GM12878 (cell line): ENCODE measurements around the gene HOMER2. TPM values are rescaled to one million over a fixed set of nuclear protein-coding genes. Genes with fewer than 3 reads are reported as not detected.

Experiments
- BACH1 ChIP-seq: fragments of 450-650 bp; IDR thresholded peaks from 2 replicates; pipeline ENCODE4 v1.6.1; 2017; ENCODE audit warnings: mild to moderate bottlenecking, borderline replicate concordance
- BHLHE40 ChIP-seq, 2 experiments: fragments of 450-650 bp in 1 of 2; IDR thresholded peaks; 2 replicates each; pipeline ENCODE4 v1.6.1; 2011 to 2017; ENCODE audit warnings: low read depth in 2 of 2, borderline replicate concordance in 1 of 2, improper control_type of control experiment in 1 of 2, low read length in 1 of 2, mild to moderate bottlenecking in 1 of 2
- CEBPB ChIP-seq, 2 experiments: fragments of 150-350 bp in 1 of 2; IDR thresholded peaks; 2 replicates each; pipeline ENCODE4 v1.6.1; 2012 to 2014; ENCODE audit warnings: low read depth in 2 of 2, low read length in 2 of 2, borderline replicate concordance in 1 of 2, inconsistent platforms in 1 of 2
- CREB1 ChIP-seq: IDR thresholded peaks from 2 replicates; pipeline ENCODE4 v1.6.1; 2012; ENCODE audit warnings: low read depth, mild to moderate bottlenecking, inconsistent platforms
- EP300 ChIP-seq, 2 experiments: fragments of 150-350 bp in 1 of 2; IDR thresholded peaks; 2 replicates each; pipeline ENCODE4 v1.6.1; 2011 to 2012; ENCODE audit warnings: low read depth in 2 of 2, low read length in 2 of 2, borderline replicate concordance in 1 of 2, improper control_type of control experiment in 1 of 2, inconsistent platforms in 1 of 2; ENCODE audit not compliant: control insufficient read depth in 1 of 2
- ETV6 ChIP-seq, 2 experiments: fragments of 450-650 bp in 1 of 2; IDR thresholded peaks in 1 of 2; conservative IDR thresholded peaks in 1 of 2; 2 replicates each; pipeline ENCODE4 v1.6.1; 2014; ENCODE audit warnings: antibody characterized with exemption in 1 of 2, borderline replicate concordance in 1 of 2, low read depth in 1 of 2, mild to moderate bottlenecking in 1 of 2, moderate library complexity in 1 of 2
- FOS ChIP-seq: IDR thresholded peaks from 3 replicates; pipeline ENCODE4 v1.6.1; 2011; ENCODE audit warnings: borderline replicate concordance; ENCODE audit not compliant: insufficient read length; ENCODE audit errors: extremely low read depth
- IKZF1 ChIP-seq: fragments of 450-650 bp; conservative IDR thresholded peaks from 2 replicates; pipeline ENCODE4 v1.6.1; 2017; ENCODE audit warnings: antibody characterized with exemption, mild to moderate bottlenecking
- IKZF2 ChIP-seq, 2 experiments: fragments of 450-650 bp; IDR thresholded peaks; 2 replicates each; pipeline ENCODE4 v1.6.1; 2017; ENCODE audit warnings: mild to moderate bottlenecking in 2 of 2, moderate library complexity in 2 of 2
- IRF3 ChIP-seq: fragments of 450-650 bp; IDR thresholded peaks from 2 replicates; pipeline ENCODE4 v1.6.1; 2014; ENCODE audit warnings: mild to moderate bottlenecking
- JUND ChIP-seq: IDR thresholded peaks from 2 replicates; pipeline ENCODE4 v1.6.1; 2012; ENCODE audit warnings: low read depth, mild to moderate bottlenecking, low read length, improper control_type of control experiment, moderate library complexity
- NFXL1 ChIP-seq: fragments of 450-650 bp; IDR thresholded peaks from 2 replicates; pipeline ENCODE4 v1.6.1; 2017; ENCODE audit warnings: antibody characterized with exemption, mild to moderate bottlenecking, borderline replicate concordance
- NR2F1 ChIP-seq: fragments of 450-650 bp; conservative IDR thresholded peaks from 2 replicates; pipeline ENCODE4 v1.6.1; 2017; ENCODE audit warnings: mild to moderate bottlenecking
- RCOR1 ChIP-seq: conservative IDR thresholded peaks from 2 replicates; pipeline ENCODE4 v1.6.1; 2012; ENCODE audit warnings: low read depth, low read length, improper control_type of control experiment
- RFX5 ChIP-seq: IDR thresholded peaks from 2 replicates; pipeline ENCODE4 v1.6.1; 2011; ENCODE audit warnings: low read depth, low read length, improper control_type of control experiment
- RUNX3 ChIP-seq: IDR thresholded peaks from 2 replicates; pipeline ENCODE4 v1.6.1; 2012; ENCODE audit warnings: low read length, inconsistent platforms
- SIX5 ChIP-seq: IDR thresholded peaks from 2 replicates; pipeline ENCODE4 v1.6.1; 2011; ENCODE audit warnings: mild to moderate bottlenecking, low read depth, low read length, moderate library complexity; ENCODE audit not compliant: severe bottlenecking
- SREBF2 ChIP-seq: IDR thresholded peaks from 2 replicates; pipeline ENCODE4 v1.6.1; 2012; ENCODE audit warnings: mild to moderate bottlenecking, low read length
- TCF7 ChIP-seq: IDR thresholded peaks from 2 replicates; pipeline ENCODE4 v1.6.1; 2014; ENCODE audit warnings: antibody characterized with exemption, borderline replicate concordance
- YBX1 ChIP-seq: fragments of 450-650 bp; IDR thresholded peaks from 2 replicates; pipeline ENCODE4 v1.6.1; 2016; ENCODE audit warnings: antibody characterized with exemption
- YY1 ChIP-seq: IDR thresholded peaks from 2 replicates; pipeline ENCODE4 v1.6.1; 2011; ENCODE audit warnings: low read depth, mild to moderate bottlenecking, low read length
- ZNF217 ChIP-seq: fragments of 450-650 bp; IDR thresholded peaks from 2 replicates; pipeline ENCODE4 v1.6.1; 2017; ENCODE audit warnings: antibody characterized with exemption, mild to moderate bottlenecking
- ZNF274 ChIP-seq: IDR thresholded peaks from one replicate; pipeline ENCODE4 v1.8.0; 2011; ENCODE audit not compliant: insufficient read length, insufficient read depth
- ZZZ3 ChIP-seq: IDR thresholded peaks from 2 replicates; pipeline ENCODE4 v1.6.1; 2011; ENCODE audit warnings: low read depth; ENCODE audit not compliant: control insufficient read depth, insufficient read length
- polyA plus RNA-seq, 11 experiments: library from polyadenylated mRNA; depleted of rRNA in 4 of 11; unstranded in 6 of 11; stranded (reverse) in 5 of 11; fragments of >200 nt; fragmentation: Nextera tagmentation in 4 of 11; fragmentation: Illumina TruSeq in 1 of 11; extraction: Ambion mirVana in 4 of 11; extraction: Trizol in 1 of 11; gene quantifications; 1 replicate in 1 of 11; 2 replicates in 10 of 11; pipeline versions ENCODE4 v1.2.1 to v1.2.3, GENCODE V29; 2011 to 2016; ENCODE audit warnings: inconsistent platforms in 2 of 11, missing spikeins in 2 of 11, low read depth in 1 of 11
- total RNA-seq, 4 experiments: library from RNA; depleted of rRNA in 3 of 4; stranded (reverse); fragments of >200 nt in 3 of 4; fragmentation: Illumina TruSeq in 1 of 4; extraction: Trizol in 1 of 4; gene quantifications; 2 replicates each; pipeline versions ENCODE4 v1.2.1 to v1.2.3, GENCODE V29; 2013 to 2021
- TF ChIP-seq, protein P1 (sequence below): IDR thresholded peaks from 2 replicates; pipeline ENCODE4 v1.6.1; 2011; ENCODE audit warnings: mild to moderate bottlenecking, low read depth, low read length, moderate library complexity; ENCODE audit not compliant: insufficient replicate concordance
- TF ChIP-seq, protein P2 (sequence below): fragments of 450-650 bp; formaldehyde crosslinking; IDR thresholded peaks from 2 replicates; pipeline ENCODE4 v1.4.0; 2022; ENCODE audit warnings: mild to moderate bottlenecking, moderate library complexity

The HOMER2 gene
- total and polyA plus RNA-seq, 10 of the 15 experiments (the other 5 are each of a cell fraction or from before 2014, with no cell fraction given): 0.60 to 5.0 (median 1.8) TPM

DNA sequence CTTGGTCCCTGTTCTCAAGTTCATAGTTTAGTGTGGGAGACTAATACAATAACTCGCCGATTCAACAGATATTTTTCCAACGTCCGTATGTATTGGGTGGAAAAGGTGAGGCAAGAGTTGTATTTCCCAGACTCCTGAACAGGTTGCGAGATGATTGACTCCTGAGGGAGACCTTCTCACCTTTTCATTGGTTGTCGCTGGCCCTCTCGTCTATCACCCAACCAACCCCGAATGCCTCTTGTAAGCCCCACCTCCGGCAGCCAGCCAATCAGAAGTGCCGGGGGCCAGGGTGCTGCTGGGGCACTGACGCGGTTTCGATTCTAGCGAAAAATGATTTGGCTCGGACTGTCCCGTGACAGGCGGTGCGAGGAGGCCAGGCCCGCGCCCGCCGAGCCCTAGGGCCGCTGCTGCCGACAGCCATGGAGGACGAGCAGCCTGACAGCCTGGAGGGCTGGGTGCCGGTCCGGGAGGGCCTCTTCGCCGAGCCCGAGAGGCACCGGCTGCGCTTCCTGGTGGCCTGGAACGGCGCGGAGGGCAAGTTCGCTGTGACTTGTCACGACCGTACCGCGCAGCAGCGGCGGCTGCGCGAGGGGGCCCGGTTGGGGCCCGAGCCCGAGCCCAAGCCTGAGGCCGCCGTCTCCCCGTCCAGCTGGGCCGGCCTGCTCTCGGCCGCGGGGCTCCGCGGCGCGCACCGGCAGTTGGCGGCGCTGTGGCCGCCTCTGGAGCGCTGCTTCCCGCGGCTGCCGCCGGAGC lies 143.0 kb downstream of the HOMER2 start, which contains the start of gene WHAMM (continued):
- TF ChIP-seq CEBPB (IDR thresholded peaks at IDR 0.05; ENCODE audit: borderline replicate concordance in 1 of 2, low read depth in 2 of 2, low read length in 2 of 2) (no peak), NFXL1 (no peak), IKZF2 (IDR thresholded peaks at IDR 0.05) (peak in 1 of 2 experiments; percentile 35; a peak in 1 of 4 replicates), SIX5 (no peak), SREBF2 (no peak), IKZF1 (peak; percentile 72), BACH1 (peak; percentile 42; the same call in 1 of the 2 replicates), ZZZ3 (no peak), TCF7 (no peak), JUND (no peak), RCOR1 (no peak), YBX1 (no peak), BHLHE40 (IDR thresholded peaks at IDR 0.05; ENCODE audit: borderline replicate concordance in 1 of 2, low read depth in 2 of 2, low read length in 1 of 2) (peak; percentile 82 to 94), IRF3 (peak; percentile 94), NR2F1 (peak; percentile 52; the same call in 1 of the 2 replicates), EP300 (IDR thresholded peaks at IDR 0.05; ENCODE audit: borderline replicate concordance in 1 of 2, control insufficient read depth in 1 of 2, low read depth in 2 of 2, low read length in 2 of 2) (0 out of 4 replicates have a peak, but pooled peaks of 1 of the 2 experiments have one; percentile 14), RFX5 (peak; percentile 85), CREB1 (peak; percentile 71; the same call in 1 of the 2 replicates), ETV6 (conservative IDR thresholded peaks at IDR 0.05 in 1 of 2, IDR thresholded peaks at IDR 0.05 in 1 of 2; ENCODE audit: borderline replicate concordance in 1 of 2, low read depth in 1 of 2) (no peak), YY1 (peak; percentile 69), ZNF217 (no peak), ZNF274 (no peak), RUNX3 (0 out of 2 replicates have a peak, but pooled peaks have one; percentile 7), FOS (peak; percentile 89)
- TF ChIP-seq, protein P1, sequence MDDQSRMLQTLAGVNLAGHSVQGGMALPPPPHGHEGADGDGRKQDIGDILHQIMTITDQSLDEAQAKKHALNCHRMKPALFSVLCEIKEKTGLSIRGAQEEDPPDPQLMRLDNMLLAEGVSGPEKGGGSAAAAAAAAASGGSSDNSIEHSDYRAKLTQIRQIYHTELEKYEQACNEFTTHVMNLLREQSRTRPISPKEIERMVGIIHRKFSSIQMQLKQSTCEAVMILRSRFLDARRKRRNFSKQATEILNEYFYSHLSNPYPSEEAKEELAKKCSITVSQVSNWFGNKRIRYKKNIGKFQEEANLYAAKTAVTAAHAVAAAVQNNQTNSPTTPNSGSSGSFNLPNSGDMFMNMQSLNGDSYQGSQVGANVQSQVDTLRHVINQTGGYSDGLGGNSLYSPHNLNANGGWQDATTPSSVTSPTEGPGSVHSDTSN: peak; percentile 95
- TF ChIP-seq, protein P2, sequence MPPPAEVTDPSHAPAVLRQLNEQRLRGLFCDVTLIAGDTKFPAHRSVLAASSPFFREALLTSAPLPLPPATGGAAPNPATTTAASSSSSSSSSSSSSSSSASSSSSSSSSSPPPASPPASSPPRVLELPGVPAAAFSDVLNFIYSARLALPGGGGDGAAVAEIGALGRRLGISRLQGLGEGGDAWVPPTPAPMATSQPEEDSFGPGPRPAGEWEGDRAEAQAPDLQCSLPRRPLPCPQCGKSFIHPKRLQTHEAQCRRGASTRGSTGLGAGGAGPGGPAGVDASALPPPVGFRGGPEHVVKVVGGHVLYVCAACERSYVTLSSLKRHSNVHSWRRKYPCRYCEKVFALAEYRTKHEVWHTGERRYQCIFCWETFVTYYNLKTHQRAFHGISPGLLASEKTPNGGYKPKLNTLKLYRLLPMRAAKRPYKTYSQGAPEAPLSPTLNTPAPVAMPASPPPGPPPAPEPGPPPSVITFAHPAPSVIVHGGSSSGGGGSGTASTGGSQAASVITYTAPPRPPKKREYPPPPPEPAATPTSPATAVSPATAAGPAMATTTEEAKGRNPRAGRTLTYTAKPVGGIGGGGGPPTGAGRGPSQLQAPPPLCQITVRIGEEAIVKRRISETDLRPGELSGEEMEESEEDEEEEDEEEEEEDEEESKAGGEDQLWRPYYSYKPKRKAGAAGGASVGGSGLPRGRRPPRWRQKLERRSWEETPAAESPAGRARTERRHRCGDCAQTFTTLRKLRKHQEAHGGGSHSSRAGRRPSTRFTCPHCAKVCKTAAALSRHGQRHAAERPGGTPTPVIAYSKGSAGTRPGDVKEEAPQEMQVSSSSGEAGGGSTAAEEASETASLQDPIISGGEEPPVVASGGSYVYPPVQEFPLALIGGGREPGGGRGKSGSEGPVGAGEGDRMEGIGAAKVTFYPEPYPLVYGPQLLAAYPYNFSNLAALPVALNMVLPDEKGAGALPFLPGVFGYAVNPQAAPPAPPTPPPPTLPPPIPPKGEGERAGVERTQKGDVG (CRISPR knock-in tag): no peak
